SK-N-SH treated with all-trans-retinoic acid at 6 μM for 48 hours (cell line): ENCODE data around the gene ARHGAP45.

Experiments
- ATAC-seq: fragments of 200-7000 bp; cut with Tn5 transposase; 3 replicates; pipeline ENCODE4 v1.9.1; 2020; ENCODE audit warnings: mild to moderate bottlenecking, moderate library complexity
- ARNTL ChIP-seq: fragments of 450-650 bp; formaldehyde crosslinking; IDR thresholded peaks from 2 replicates; pipeline ENCODE4 v1.5.0; 2020; ENCODE audit warnings: low read depth, mild to moderate bottlenecking, moderate library complexity, borderline replicate concordance
- BACH2 ChIP-seq: fragments of 250-450 bp; sonication (Bioruptor Pico); IDR thresholded peaks from 2 replicates; pipeline ENCODE4 v1.9.0; 2021; ENCODE audit warnings: mild to moderate bottlenecking, borderline replicate concordance
- CSDC2 ChIP-seq: fragments of 250-450 bp; sonication (Bioruptor Pico); IDR thresholded peaks from 2 replicates; pipeline ENCODE4 v1.5.0; 2020; ENCODE audit warnings: mild to moderate bottlenecking, moderate library complexity
- ESRRG ChIP-seq: fragments of 250-450 bp; sonication (Bioruptor Pico); IDR thresholded peaks from 2 replicates; pipeline ENCODE4 v1.6.1; 2021; ENCODE audit warnings: mild to moderate bottlenecking
- GLIS3 ChIP-seq: fragments of 250-450 bp; sonication (Bioruptor Pico); IDR thresholded peaks from 2 replicates; pipeline ENCODE4 v1.5.0; 2020; ENCODE audit warnings: mild to moderate bottlenecking, moderate library complexity
- ISL1 ChIP-seq: fragments of 250-450 bp; sonication (Bioruptor Pico); IDR thresholded peaks from 2 replicates; pipeline ENCODE4 v2.1.2; 2022; ENCODE audit warnings: mild to moderate bottlenecking, moderate library complexity
- OSR1 ChIP-seq: fragments of 250-450 bp; sonication (Bioruptor Pico); IDR thresholded peaks from 2 replicates; pipeline ENCODE4 v1.8.0; 2022; ENCODE audit warnings: moderate library complexity, mild to moderate bottlenecking, inconsistent platforms
- PPARA ChIP-seq: fragments of 250-450 bp; sonication (Bioruptor Pico); IDR thresholded peaks from 2 replicates; pipeline ENCODE4 v1.5.0; 2020; ENCODE audit warnings: mild to moderate bottlenecking, borderline replicate concordance
- SNAI2 ChIP-seq: fragments of 250-450 bp; sonication (Bioruptor Pico); IDR thresholded peaks from 2 replicates; pipeline ENCODE4 v1.5.0; 2020; ENCODE audit warnings: mild to moderate bottlenecking, moderate library complexity
- TOX ChIP-seq: fragments of 250-450 bp; sonication (Bioruptor Pico); IDR thresholded peaks from 2 replicates; pipeline ENCODE4 v1.8.0; 2021; ENCODE audit warnings: mild to moderate bottlenecking, moderate library complexity, borderline replicate concordance
- ZC3H10 ChIP-seq: fragments of 250-450 bp; sonication (Bioruptor Pico); IDR thresholded peaks from 2 replicates; pipeline ENCODE4 v1.5.1; 2021; ENCODE audit warnings: mild to moderate bottlenecking, moderate library complexity
- ZFP3 ChIP-seq: fragments of 250-450 bp; sonication (Bioruptor Pico); IDR thresholded peaks from 2 replicates; pipeline ENCODE4 v1.5.0; 2020; ENCODE audit warnings: mild to moderate bottlenecking, moderate library complexity
- ZFP30 ChIP-seq: fragments of 450-650 bp; formaldehyde crosslinking; IDR thresholded peaks from 2 replicates; pipeline ENCODE4 v1.5.0; 2022; ENCODE audit warnings: mild to moderate bottlenecking, moderate library complexity
- ZNF565 ChIP-seq: fragments of 450-650 bp; formaldehyde crosslinking; conservative IDR thresholded peaks from 2 replicates; pipeline ENCODE4 v1.5.0; 2020; ENCODE audit warnings: low read depth, mild to moderate bottlenecking, moderate library complexity
- ZNF70 ChIP-seq: fragments of 450-650 bp; formaldehyde crosslinking; IDR thresholded peaks from 2 replicates; pipeline ENCODE4 v1.5.0; 2020; ENCODE audit warnings: mild to moderate bottlenecking, moderate library complexity
- TF ChIP-seq, protein P1 (sequence below): fragments of 250-450 bp; sonication (Bioruptor Pico); IDR thresholded peaks from 2 replicates; pipeline ENCODE4 v1.5.0; 2020; ENCODE audit warnings: mild to moderate bottlenecking, moderate library complexity
- TF ChIP-seq, protein P2 (sequence below): fragments of 250-450 bp; sonication (Bioruptor Pico); IDR thresholded peaks from 2 replicates; pipeline ENCODE4 v1.8.0; 2020; ENCODE audit warnings: mild to moderate bottlenecking, moderate library complexity, borderline replicate concordance
- TF ChIP-seq, protein P3 (sequence below): fragments of 250-450 bp; sonication (Bioruptor Pico); IDR thresholded peaks from 2 replicates; pipeline ENCODE4 v1.5.1; 2020; ENCODE audit warnings: low read depth, mild to moderate bottlenecking, moderate library complexity
- TF ChIP-seq, protein P4 (sequence below): fragments of 250-450 bp; sonication (Bioruptor Pico); IDR thresholded peaks from 2 replicates; pipeline ENCODE4 v1.5.1; 2021; ENCODE audit warnings: mild to moderate bottlenecking, moderate library complexity
- TF ChIP-seq, protein P5 (sequence below): fragments of 250-450 bp; sonication (Bioruptor Pico); IDR thresholded peaks from 2 replicates; pipeline ENCODE4 v1.8.0; 2021; ENCODE audit warnings: low read depth, mild to moderate bottlenecking, moderate library complexity, borderline replicate concordance

ARHGAP45 gene

DNA sequence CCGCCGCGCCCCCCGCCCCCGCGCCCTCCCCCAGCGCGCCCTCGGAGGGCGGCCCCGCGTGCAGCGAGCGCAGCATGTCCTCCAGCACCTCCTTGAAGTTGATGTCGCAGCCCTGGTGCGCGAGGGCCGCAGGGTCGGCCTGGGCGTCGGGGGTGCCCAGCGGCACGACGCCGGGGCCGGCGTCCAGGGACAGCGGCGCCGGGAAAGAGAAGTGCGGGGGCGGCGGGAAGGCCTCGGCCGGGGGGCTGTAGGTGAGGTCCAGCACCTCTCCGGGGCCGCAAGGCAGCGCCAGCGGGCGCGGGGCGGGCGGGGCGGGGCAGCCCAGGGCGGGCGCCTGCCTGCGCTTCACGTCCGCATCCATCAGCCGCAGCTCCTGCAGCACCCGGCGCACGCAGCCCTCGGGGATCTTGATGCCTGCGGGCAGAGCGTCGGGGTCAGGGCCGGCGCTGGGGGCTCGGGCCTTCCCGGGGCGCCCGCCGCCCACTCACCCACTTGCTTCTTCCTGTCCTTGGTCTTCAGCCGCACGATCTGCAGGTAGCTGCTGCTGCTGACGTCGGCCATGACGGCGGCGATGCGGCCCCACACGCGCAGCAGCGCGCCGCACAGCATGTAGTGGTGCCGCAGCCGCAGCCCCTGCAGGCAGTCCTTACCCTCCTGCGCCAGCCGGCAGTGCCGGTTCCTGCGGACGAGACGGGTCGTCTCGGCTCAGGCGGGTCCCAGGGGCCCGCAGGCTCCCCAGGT lies 41.5 kb downstream of the ARHGAP45 start:
- no peak for TF ChIP-seq ZNF565 (CRISPR knock-in tag)
- no peak for TF ChIP-seq OSR1 (CRISPR knock-in tag)
- TF ChIP-seq, protein P1, sequence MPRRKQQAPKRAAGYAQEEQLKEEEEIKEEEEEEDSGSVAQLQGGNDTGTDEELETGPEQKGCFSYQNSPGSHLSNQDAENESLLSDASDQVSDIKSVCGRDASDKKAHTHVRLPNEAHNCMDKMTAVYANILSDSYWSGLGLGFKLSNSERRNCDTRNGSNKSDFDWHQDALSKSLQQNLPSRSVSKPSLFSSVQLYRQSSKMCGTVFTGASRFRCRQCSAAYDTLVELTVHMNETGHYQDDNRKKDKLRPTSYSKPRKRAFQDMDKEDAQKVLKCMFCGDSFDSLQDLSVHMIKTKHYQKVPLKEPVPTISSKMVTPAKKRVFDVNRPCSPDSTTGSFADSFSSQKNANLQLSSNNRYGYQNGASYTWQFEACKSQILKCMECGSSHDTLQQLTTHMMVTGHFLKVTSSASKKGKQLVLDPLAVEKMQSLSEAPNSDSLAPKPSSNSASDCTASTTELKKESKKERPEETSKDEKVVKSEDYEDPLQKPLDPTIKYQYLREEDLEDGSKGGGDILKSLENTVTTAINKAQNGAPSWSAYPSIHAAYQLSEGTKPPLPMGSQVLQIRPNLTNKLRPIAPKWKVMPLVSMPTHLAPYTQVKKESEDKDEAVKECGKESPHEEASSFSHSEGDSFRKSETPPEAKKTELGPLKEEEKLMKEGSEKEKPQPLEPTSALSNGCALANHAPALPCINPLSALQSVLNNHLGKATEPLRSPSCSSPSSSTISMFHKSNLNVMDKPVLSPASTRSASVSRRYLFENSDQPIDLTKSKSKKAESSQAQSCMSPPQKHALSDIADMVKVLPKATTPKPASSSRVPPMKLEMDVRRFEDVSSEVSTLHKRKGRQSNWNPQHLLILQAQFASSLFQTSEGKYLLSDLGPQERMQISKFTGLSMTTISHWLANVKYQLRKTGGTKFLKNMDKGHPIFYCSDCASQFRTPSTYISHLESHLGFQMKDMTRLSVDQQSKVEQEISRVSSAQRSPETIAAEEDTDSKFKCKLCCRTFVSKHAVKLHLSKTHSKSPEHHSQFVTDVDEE (CRISPR knock-in tag): no peak
- no peak for TF ChIP-seq ZC3H10
- TF ChIP-seq ZNF70 (CRISPR knock-in tag): no peak
- TF ChIP-seq, protein P2, sequence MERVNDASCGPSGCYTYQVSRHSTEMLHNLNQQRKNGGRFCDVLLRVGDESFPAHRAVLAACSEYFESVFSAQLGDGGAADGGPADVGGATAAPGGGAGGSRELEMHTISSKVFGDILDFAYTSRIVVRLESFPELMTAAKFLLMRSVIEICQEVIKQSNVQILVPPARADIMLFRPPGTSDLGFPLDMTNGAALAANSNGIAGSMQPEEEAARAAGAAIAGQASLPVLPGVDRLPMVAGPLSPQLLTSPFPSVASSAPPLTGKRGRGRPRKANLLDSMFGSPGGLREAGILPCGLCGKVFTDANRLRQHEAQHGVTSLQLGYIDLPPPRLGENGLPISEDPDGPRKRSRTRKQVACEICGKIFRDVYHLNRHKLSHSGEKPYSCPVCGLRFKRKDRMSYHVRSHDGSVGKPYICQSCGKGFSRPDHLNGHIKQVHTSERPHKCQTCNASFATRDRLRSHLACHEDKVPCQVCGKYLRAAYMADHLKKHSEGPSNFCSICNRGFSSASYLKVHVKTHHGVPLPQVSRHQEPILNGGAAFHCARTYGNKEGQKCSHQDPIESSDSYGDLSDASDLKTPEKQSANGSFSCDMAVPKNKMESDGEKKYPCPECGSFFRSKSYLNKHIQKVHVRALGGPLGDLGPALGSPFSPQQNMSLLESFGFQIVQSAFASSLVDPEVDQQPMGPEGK (CRISPR knock-in tag): no peak
- TF ChIP-seq, protein P3, sequence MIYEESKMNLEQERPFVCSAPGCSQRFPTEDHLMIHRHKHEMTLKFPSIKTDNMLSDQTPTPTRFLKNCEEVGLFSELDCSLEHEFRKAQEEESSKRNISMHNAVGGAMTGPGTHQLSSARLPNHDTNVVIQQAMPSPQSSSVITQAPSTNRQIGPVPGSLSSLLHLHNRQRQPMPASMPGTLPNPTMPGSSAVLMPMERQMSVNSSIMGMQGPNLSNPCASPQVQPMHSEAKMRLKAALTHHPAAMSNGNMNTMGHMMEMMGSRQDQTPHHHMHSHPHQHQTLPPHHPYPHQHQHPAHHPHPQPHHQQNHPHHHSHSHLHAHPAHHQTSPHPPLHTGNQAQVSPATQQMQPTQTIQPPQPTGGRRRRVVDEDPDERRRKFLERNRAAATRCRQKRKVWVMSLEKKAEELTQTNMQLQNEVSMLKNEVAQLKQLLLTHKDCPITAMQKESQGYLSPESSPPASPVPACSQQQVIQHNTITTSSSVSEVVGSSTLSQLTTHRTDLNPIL (CRISPR knock-in tag): no peak
- no peak for TF ChIP-seq PPARA
- TF ChIP-seq BACH2 (CRISPR knock-in tag): no peak
- no peak for TF ChIP-seq CSDC2 (CRISPR knock-in tag)
- TF ChIP-seq ARNTL (CRISPR knock-in tag): no peak
- no peak for ATAC-seq

GRCh38 chr19:1109032-1109551 lies 42.1 kb downstream of the ARHGAP45 start:
- no peak for ATAC-seq
- no peak for TF ChIP-seq ZFP3 (CRISPR knock-in tag)
- TF ChIP-seq ARNTL (CRISPR knock-in tag): no peak
- TF ChIP-seq, protein P4, sequence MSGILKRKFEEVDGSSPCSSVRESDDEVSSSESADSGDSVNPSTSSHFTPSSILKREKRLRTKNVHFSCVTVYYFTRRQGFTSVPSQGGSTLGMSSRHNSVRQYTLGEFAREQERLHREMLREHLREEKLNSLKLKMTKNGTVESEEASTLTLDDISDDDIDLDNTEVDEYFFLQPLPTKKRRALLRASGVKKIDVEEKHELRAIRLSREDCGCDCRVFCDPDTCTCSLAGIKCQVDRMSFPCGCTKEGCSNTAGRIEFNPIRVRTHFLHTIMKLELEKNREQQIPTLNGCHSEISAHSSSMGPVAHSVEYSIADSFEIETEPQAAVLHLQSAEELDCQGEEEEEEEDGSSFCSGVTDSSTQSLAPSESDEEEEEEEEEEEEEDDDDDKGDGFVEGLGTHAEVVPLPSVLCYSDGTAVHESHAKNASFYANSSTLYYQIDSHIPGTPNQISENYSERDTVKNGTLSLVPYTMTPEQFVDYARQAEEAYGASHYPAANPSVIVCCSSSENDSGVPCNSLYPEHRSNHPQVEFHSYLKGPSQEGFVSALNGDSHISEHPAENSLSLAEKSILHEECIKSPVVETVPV (CRISPR knock-in tag): no peak
- no peak for TF ChIP-seq BACH2 (CRISPR knock-in tag)
- TF ChIP-seq, protein P5, sequence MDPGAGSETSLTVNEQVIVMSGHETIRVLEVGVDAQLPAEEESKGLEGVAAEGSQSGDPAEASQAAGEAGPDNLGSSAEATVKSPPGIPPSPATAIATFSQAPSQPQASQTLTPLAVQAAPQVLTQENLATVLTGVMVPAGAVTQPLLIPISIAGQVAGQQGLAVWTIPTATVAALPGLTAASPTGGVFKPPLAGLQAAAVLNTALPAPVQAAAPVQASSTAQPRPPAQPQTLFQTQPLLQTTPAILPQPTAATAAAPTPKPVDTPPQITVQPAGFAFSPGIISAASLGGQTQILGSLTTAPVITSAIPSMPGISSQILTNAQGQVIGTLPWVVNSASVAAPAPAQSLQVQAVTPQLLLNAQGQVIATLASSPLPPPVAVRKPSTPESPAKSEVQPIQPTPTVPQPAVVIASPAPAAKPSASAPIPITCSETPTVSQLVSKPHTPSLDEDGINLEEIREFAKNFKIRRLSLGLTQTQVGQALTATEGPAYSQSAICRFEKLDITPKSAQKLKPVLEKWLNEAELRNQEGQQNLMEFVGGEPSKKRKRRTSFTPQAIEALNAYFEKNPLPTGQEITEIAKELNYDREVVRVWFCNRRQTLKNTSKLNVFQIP (CRISPR knock-in tag): no peak
- TF ChIP-seq, all 23 proteins: peak for 0

GRCh38 chr19:1109697-1110671 lies 43.0 kb downstream of the ARHGAP45 start:
- no peak for TF ChIP-seq ZNF565 (CRISPR knock-in tag)
- TF ChIP-seq, protein P2 (CRISPR knock-in tag): no peak
- no peak for TF ChIP-seq TOX (CRISPR knock-in tag)
- TF ChIP-seq, protein P3 (CRISPR knock-in tag): no peak
- TF ChIP-seq ZFP30 (CRISPR knock-in tag): no peak
- TF ChIP-seq GLIS3 (CRISPR knock-in tag): no peak
- TF ChIP-seq ISL1 (CRISPR knock-in tag): no peak
- TF ChIP-seq, protein P4 (CRISPR knock-in tag): no peak
- no peak for TF ChIP-seq SNAI2 (CRISPR knock-in tag)
- no peak for TF ChIP-seq ZC3H10
- no peak for TF ChIP-seq ESRRG (CRISPR knock-in tag)
- no peak for ATAC-seq
